Breast epithelium (tissue), 3 donors: ENCODE data around the gene ARHGEF12.

Source experiments
- CTCF ChIP-seq, 3 donors: fragments of 450-650 bp; IDR thresholded peaks; one replicate each; pipeline ENCODE4 v1.5.1; 2016 to 2017; ENCODE audit warnings: antibody characterized with exemption in 3 of 3, mild to moderate bottlenecking in 3 of 3, moderate library complexity in 3 of 3
- POLR2A ChIP-seq: fragments of 450-650 bp; IDR thresholded peaks from one replicate; pipeline ENCODE4 v1.6.1; 2016; ENCODE audit warnings: antibody characterized with exemption, mild to moderate bottlenecking, moderate library complexity
- POLR2AphosphoS5 ChIP-seq, 3 donors: sonication (generic); formaldehyde crosslinking; IDR thresholded peaks; one replicate each; pipeline ENCODE4 v1.6.1; 2017; ENCODE audit warnings: antibody characterized with exemption in 3 of 3

DNA sequence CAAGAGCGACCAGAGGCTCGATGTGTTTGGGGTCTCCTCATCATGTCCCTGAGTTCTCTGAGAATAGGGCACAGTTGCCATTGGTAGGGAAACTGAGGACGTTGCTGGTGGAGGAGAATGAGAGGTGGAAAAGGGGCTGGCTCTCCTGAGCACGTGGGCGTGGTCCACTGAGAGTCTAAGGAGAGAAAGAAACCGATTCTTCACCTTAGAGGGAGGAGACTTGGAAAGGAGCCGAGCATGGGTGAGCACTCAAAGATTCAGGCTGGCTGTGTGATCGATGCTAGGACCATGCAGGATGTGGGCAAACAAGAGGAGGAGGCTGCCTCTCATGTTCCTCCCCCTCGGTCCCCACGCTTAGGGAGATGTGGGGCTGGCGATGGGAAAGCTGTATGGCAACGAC, 30.9 kb upstream of the ARHGEF12 start:
- TF ChIP-seq CTCF (IDR thresholded peaks at IDR 0.05) (no peak), POLR2A (no peak), POLR2AphosphoS5 (IDR thresholded peaks at IDR 0.05) (no peak)
